WTC11 (cell line): ENCODE data around the gene BTF3.

Source experiments
- GRHL2 ChIP-seq: fragments of 250-450 bp; sonication (Bioruptor Pico); IDR thresholded peaks from 2 replicates; pipeline ENCODE4 v1.8.0; 2022; ENCODE audit warnings: mild to moderate bottlenecking, moderate library complexity; ENCODE audit not compliant: insufficient replicate concordance, severe bottlenecking
- TF ChIP-seq, protein P1 (sequence below): sonication (generic); formaldehyde crosslinking; IDR thresholded peaks from 2 replicates; pipeline ENCODE4 v1.8.0; 2022; ENCODE audit warnings: missing genetic modification reagents

DNA sequence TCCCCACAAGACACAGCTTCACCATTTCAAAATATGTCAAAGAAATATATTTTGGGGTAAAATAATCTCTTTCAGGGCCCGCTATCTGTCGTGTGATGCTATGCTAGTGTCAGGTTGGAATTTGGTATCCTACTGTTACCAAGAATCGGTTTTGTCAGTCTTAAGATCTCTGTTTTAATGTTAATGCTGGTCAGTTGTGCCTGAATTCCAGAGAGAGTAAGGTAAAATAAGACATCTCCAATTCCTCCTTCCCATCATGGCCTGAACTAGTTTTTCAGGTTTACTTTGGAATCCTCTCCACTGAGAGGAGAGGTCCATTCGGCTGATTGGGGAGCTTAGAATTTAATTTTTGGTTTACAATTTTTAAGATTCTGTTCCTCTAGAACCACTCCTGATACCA is 10.4 kb upstream of the BTF3 start:
- TF ChIP-seq, protein P1, sequence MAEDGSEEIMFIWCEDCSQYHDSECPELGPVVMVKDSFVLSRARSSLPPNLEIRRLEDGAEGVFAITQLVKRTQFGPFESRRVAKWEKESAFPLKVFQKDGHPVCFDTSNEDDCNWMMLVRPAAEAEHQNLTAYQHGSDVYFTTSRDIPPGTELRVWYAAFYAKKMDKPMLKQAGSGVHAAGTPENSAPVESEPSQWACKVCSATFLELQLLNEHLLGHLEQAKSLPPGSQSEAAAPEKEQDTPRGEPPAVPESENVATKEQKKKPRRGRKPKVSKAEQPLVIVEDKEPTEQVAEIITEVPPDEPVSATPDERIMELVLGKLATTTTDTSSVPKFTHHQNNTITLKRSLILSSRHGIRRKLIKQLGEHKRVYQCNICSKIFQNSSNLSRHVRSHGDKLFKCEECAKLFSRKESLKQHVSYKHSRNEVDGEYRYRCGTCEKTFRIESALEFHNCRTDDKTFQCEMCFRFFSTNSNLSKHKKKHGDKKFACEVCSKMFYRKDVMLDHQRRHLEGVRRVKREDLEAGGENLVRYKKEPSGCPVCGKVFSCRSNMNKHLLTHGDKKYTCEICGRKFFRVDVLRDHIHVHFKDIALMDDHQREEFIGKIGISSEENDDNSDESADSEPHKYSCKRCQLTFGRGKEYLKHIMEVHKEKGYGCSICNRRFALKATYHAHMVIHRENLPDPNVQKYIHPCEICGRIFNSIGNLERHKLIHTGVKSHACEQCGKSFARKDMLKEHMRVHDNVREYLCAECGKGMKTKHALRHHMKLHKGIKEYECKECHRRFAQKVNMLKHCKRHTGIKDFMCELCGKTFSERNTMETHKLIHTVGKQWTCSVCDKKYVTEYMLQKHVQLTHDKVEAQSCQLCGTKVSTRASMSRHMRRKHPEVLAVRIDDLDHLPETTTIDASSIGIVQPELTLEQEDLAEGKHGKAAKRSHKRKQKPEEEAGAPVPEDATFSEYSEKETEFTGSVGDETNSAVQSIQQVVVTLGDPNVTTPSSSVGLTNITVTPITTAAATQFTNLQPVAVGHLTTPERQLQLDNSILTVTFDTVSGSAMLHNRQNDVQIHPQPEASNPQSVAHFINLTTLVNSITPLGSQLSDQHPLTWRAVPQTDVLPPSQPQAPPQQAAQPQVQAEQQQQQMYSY, result no peak
- TF ChIP-seq GRHL2 (CRISPR knock-in tag), result no peak
